Stimulated activated naive CD8-positive, alpha-beta T cell treated with anti-CD3 and anti-CD28 coated beads, Interleukin-15, amount 100 ng/mL, for 72 hours (primary cell): ENCODE results near the gene SAMD11.
A peak's percentile ranks its signal among the peaks of the same experiment; 100 is the strongest.
"Not testable (repeated sequence)": the region's sequence is repeated elsewhere in the genome, so short reads cannot be mapped to it uniquely, and the experiment has no call there.

Experiments
- ATAC-seq: fragments of 150-1000 bp; cut with Tn5 transposase; 2 replicates; pipeline ENCODE4 v1.10.0; 2021; ENCODE audit warnings: mild to moderate bottlenecking, moderate library complexity
- DNase-seq, 2 donors: peaks; one replicate each; pipeline ENCODE4 v3.0.0; 2021 to 2022
- H3K27ac Mint-ChIP-seq, 2 donors: one replicate each; pipeline ENCODE4 v1.8.0; 2022; ENCODE audit warnings: mild to moderate bottlenecking in 2 of 2, mixed read lengths in 2 of 2, moderate library complexity in 2 of 2
- H3K27me3 Mint-ChIP-seq: one replicate; pipeline ENCODE4 v1.8.0; 2022; ENCODE audit warnings: mixed read lengths
- H3K4me1 Mint-ChIP-seq: one replicate; pipeline ENCODE4 v1.8.0; 2022; ENCODE audit warnings: mild to moderate bottlenecking, mixed read lengths
- H3K4me3 Mint-ChIP-seq, 2 donors: one replicate each; pipeline ENCODE4 v1.8.0; 2022; ENCODE audit warnings: mild to moderate bottlenecking in 2 of 2, mixed read lengths in 2 of 2, moderate library complexity in 1 of 2
- H3K9me3 Mint-ChIP-seq, 2 donors: one replicate each; pipeline ENCODE4 v1.8.0; 2022; ENCODE audit warnings: mixed read lengths in 2 of 2

SAMD11 gene, protein sequence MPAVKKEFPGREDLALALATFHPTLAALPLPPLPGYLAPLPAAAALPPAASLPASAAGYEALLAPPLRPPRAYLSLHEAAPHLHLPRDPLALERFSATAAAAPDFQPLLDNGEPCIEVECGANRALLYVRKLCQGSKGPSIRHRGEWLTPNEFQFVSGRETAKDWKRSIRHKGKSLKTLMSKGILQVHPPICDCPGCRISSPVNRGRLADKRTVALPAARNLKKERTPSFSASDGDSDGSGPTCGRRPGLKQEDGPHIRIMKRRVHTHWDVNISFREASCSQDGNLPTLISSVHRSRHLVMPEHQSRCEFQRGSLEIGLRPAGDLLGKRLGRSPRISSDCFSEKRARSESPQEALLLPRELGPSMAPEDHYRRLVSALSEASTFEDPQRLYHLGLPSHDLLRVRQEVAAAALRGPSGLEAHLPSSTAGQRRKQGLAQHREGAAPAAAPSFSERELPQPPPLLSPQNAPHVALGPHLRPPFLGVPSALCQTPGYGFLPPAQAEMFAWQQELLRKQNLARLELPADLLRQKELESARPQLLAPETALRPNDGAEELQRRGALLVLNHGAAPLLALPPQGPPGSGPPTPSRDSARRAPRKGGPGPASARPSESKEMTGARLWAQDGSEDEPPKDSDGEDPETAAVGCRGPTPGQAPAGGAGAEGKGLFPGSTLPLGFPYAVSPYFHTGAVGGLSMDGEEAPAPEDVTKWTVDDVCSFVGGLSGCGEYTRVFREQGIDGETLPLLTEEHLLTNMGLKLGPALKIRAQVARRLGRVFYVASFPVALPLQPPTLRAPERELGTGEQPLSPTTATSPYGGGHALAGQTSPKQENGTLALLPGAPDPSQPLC

DNA sequence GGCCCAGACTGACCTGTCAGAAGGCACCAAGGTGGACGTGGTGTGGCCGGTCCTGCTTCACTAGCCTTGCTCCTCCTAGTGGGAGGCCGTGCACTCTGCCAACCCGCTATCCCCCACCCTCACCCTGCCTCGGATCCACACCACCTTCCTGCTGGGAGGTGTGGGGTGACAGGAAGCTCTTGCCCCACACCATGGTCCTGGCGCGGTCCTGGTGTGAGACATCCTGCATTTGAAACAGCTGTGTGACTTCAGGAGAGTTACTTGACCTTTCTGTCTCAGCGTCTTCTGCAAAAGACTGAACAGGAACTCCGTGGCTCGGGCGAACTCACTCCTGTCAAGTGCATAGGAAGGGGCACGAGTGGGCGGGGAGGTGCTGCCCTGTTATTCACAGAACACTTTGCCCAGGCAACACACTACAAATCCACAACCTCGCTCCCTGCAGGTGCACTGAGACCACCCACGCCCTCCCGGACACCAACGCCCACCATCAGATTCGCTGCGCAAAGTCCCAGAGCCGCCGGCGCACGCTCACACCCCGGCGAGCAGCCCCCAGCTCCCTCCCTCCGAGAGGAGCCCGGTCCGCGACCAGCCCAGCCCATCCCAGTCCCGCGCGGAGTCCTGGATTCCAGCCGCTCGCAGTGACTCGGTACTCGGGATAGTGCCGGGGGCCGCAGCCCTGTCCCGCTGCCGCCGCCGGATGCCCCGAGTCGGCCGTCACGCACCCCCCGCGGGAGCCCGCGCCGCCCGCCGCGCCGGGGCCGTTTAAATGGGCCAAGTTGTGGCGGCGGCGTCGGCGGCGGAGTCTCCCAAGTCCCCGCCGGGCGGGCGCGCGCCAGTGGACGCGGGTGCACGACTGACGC lies at the start of gene SAMD11:
Gene SAMD11 (plus strand): TSS at position 793 of the 860 bp plus-strand sequence. CDS start 509 bp downstream, outside the sequence.
- DNase-seq (peak; percentile 71 to 75), ATAC-seq (peak; percentile 55)

GRCh38 chr1:876428-877208 lies 47.1 kb upstream of the SAMD11 start:
- H3K27me3 Mint-ChIP-seq, DNase-seq, H3K9me3 Mint-ChIP-seq, H3K4me3 Mint-ChIP-seq, H3K4me1 Mint-ChIP-seq: not testable (repeated sequence)
- peak overlapping the region in 1 of 2 donors; percentile 95 for H3K27ac Mint-ChIP-seq
- ATAC-seq: peak; percentile 33

More for the DNA sequence above, at the start of gene SAMD11:
- H3K4me3 Mint-ChIP-seq: peak within 1 kb of the TSS; percentile 64 to 71
- H3K9me3 Mint-ChIP-seq: no peaks in the 10 kb centered on the region
- H3K4me1 Mint-ChIP-seq: peaks cover 32% of the 10 kb centered on the region
- no peak within 1 kb of the TSS for H3K27ac Mint-ChIP-seq
- peaks cover 88% of the 10 kb centered on the region for H3K27me3 Mint-ChIP-seq

DNA sequence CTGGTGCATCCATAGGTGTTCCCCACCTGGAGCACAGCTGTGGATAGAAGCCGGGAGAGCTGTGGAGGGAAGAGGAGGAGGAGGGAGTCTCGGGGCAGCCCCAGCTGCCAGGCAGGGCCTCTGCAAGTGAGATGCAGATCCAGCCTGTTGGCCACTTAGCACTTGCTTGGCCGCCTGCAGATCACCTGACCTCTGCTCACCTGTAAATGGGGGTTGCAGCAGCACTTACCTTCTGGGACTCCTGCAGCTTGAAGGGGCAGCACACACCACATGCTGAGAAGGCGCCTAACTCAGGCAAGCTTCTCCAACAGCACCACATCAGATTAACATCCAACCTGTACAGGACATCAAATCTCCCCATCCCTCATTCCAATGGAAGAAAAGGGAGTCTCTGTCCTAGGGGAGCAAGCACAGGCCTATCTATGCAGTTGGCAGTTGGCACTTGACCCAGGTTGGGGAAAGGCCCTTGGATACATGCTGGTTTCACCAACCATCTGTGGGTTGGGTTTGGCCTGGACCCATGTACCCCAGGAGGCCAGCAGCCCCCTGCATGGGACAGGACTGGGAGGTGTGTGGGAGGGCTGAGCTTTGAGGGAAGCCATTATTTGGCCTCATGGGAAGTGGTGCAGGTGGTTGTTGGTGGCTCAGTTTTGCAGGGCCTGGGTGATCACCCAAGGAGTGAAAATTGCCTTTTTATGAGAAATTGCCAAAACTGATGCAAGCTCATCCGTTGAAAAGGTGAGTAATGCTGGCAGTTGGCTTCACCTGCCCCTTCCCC lies 46.3 kb upstream of the SAMD11 start:
- not testable (repeated sequence) for H3K4me3 Mint-ChIP-seq, H3K27me3 Mint-ChIP-seq

GRCh38 chr1:880511-880910 lies 43.2 kb upstream of the SAMD11 start:
- ATAC-seq, H3K4me3 Mint-ChIP-seq, H3K9me3 Mint-ChIP-seq, H3K27ac Mint-ChIP-seq, DNase-seq, H3K4me1 Mint-ChIP-seq: not testable (repeated sequence)
- peaks cover 27% of the 10 kb centered on the region for H3K27me3 Mint-ChIP-seq

More for the DNA sequence above, 46.3 kb upstream of the SAMD11 start:
- not testable (repeated sequence) for DNase-seq, H3K4me1 Mint-ChIP-seq, H3K27ac Mint-ChIP-seq, H3K9me3 Mint-ChIP-seq, ATAC-seq

GRCh38 chr1:880915-881314 lies 42.8 kb upstream of the SAMD11 start:
- not testable (repeated sequence) for ATAC-seq, H3K9me3 Mint-ChIP-seq, H3K4me3 Mint-ChIP-seq, DNase-seq, H3K4me1 Mint-ChIP-seq, H3K27ac Mint-ChIP-seq
- peaks cover 31% of the 10 kb centered on the region for H3K27me3 Mint-ChIP-seq

GRCh38 chr1:886311-886710 lies 37.4 kb upstream of the SAMD11 start:
- H3K4me3 Mint-ChIP-seq: no peak overlapping the region
- H3K27ac Mint-ChIP-seq: no peak overlapping the region
- no peak for ATAC-seq
- H3K9me3 Mint-ChIP-seq: no peaks in the 10 kb centered on the region
- H3K27me3 Mint-ChIP-seq: peaks cover 64% of the 10 kb centered on the region
- peaks cover 6% of the 10 kb centered on the region for H3K4me1 Mint-ChIP-seq
- no peak for DNase-seq

DNA sequence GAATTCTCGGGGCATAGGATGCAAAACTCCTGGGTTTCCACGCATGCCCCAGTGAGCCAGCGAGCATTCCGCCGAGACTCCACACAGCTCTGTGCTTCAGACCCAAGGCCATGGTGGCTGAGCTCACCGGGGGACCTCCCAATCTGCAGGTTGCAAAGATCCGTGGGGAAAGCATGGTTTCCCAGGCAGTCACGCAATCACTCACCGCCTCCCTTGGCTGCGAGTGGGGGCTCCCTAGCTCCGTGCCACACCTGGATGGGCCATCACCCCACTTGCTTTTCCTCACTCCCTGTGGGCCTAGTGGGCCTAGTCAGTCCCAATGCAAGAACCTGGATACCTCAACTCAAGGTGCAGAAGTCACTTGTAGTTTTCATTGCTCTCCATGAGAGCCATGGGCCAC lies 37.0 kb upstream of the SAMD11 start:
- ATAC-seq: no peak
- Mint-ChIP-seq H3K4me1 (peaks cover 6% of the 10 kb centered on the region), H3K9me3 (no peaks in the 10 kb centered on the region), H3K27ac (no peak overlapping the region), H3K27me3 (peaks cover 64% of the 10 kb centered on the region), H3K4me3 (no peak overlapping the region)
- DNase-seq: no peak

- peaks cover 59% of the 10 kb centered on the region for H3K27me3 Mint-ChIP-seq
Measured at GRCh38 chr1:888297-888696, 35.4 kb upstream of the SAMD11 start.

GRCh38 chr1:889774-890173 lies 33.9 kb upstream of the SAMD11 start:
- ATAC-seq, DNase-seq, H3K4me1 Mint-ChIP-seq, H3K4me3 Mint-ChIP-seq, H3K9me3 Mint-ChIP-seq, H3K27ac Mint-ChIP-seq: not testable (repeated sequence)
- H3K27me3 Mint-ChIP-seq: peaks cover 44% of the 10 kb centered on the region

More at GRCh38 chr1:888297-888696, 35.4 kb upstream of the SAMD11 start:
- Mint-ChIP-seq H3K4me1 (peaks cover 6% of the 10 kb centered on the region), H3K27ac (no peak overlapping the region), H3K9me3 (no peaks in the 10 kb centered on the region), H3K4me3 (no peak overlapping the region)
- ATAC-seq (no peak), DNase-seq (no peak)

GRCh38 chr1:890234-890633 lies 33.5 kb upstream of the SAMD11 start:
- H3K4me3 Mint-ChIP-seq, DNase-seq, ATAC-seq, H3K4me1 Mint-ChIP-seq, H3K9me3 Mint-ChIP-seq, H3K27ac Mint-ChIP-seq: not testable (repeated sequence)
- peaks cover 43% of the 10 kb centered on the region for H3K27me3 Mint-ChIP-seq

DNA sequence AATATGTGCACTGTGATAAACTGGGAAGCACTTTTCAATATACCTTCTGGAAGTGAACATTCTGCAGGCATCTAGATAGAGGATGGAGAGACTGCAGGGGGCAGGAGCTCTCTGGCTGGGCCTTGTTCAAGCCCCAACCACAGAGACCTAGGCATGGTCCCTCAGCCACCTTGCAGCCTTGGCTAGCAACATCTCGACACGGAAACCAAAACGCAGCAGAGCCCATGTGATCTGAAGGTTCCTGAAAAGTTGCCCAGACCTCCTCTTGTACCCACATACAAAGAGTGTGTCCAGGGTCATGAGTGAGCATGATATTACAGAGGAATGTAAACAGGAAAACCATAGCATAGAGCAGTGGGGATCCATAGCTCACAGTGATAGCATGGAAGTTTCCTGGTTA lies 33.1 kb upstream of the SAMD11 start:
- no peak overlapping the region for H3K4me3 Mint-ChIP-seq
- H3K27me3 Mint-ChIP-seq: peaks cover 43% of the 10 kb centered on the region
- peaks cover 6% of the 10 kb centered on the region for H3K4me1 Mint-ChIP-seq
- H3K9me3 Mint-ChIP-seq: no peaks in the 10 kb centered on the region
- ATAC-seq (no peak), DNase-seq (no peak)
- peak overlapping the region in 1 of 2 donors; percentile 19 for H3K27ac Mint-ChIP-seq

DNA sequence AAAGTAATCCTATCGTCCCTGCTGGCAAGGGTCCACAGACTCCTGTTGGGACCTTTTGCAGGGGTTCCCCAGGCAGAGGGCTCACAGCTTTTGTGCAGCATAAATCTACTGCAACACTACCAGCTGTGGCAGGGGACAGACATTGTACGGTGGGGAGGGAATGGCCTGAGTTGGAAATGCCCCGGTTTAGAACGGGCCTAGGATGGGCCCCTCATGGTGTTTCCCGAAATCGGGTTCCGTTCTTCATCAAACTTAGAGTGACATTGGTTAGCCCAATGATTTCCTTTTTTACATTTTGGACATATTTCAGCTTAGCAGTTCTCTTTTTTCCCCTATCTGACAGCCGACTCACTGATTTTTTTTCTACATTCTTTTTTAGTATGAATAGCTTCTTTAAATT lies 26.5 kb upstream of the SAMD11 start:
- DNase-seq: no peak
- peaks cover 66% of the 10 kb centered on the region for H3K27me3 Mint-ChIP-seq

DNA sequence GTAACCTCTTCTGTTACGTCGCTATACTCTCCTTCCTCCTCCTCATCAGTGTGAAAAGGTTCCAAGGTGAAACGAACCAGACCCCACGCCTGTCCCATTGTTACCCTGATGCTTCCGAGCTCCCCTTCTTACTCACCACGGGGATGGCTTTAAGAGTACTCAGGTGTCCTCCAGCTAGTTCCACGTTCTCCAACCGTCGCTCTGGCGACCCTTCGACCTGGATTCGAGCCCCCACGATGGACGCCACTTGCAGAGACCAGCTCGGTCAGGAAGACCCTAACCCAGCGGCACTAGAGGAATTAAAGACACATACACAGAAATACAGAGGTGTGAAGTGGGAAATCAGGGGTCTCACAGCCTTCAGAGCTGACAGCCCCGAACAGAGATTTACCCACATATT lies 25.8 kb upstream of the SAMD11 start:
- not testable (repeated sequence) for H3K27ac Mint-ChIP-seq, ATAC-seq
- peak overlapping the region in 1 of 2 donors; percentile 7 for H3K4me3 Mint-ChIP-seq
- H3K9me3 Mint-ChIP-seq: peaks cover 13 to 16% of the 10 kb centered on the region in 2 donors
- DNase-seq: peak in 1 of 2 donors; percentile 8
- H3K27me3 Mint-ChIP-seq: peaks cover 68% of the 10 kb centered on the region
- H3K4me1 Mint-ChIP-seq: peaks cover 12% of the 10 kb centered on the region

More for the DNA sequence above, 26.5 kb upstream of the SAMD11 start:
- Mint-ChIP-seq H3K9me3 (peaks cover 13 to 16% of the 10 kb centered on the region in 2 donors), H3K27ac (no peak overlapping the region), H3K4me3 (no peak overlapping the region), H3K4me1 (peaks cover 12% of the 10 kb centered on the region)
- no peak for ATAC-seq
